ENCODE data around the gene IQGAP2.

Gene IQGAP2

DNA sequence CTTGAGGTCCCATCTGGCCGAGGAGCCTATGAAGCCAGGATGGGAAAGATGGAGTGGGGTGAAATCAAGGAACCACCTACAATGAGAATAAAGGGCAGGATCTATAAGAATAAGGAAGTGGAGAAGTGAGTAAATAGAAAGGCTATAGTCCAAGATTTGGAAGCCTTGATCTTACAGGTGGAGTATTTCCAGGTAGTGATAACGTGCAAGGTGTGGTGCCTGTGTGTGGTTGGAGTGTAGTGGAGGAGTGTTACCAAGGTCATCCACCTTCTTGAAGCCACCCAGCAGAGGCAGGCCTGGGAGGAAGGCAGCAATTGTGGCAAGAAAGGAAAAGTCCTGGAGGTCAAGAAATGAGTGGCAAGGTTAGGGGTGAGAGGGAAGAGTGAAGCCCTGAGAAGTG, 72.9 kb downstream of the IQGAP2 start:
- no peak overlapping the region for H3K4me3 ChIP-seq (ENCODE audit: low read depth, low read length)
- WGBS (ENCODE audit: extremely low coverage, insufficient coverage, insufficient read length): no CpG with 5 or more reads among the region's 2 CpGs
- peak overlapping the region; percentile 38 for H4K91ac ChIP-seq (ENCODE audit: low read depth, low read length)
- no peak overlapping the region for H2AFZ ChIP-seq (ENCODE audit: insufficient read depth, low read length, poor library complexity)
- no peak overlapping the region for H3K18ac ChIP-seq (ENCODE audit: low read length)
- peak overlapping the region; percentile 44 for H3K14ac ChIP-seq (ENCODE audit: low read length)
- H3K79me2 ChIP-seq (ENCODE audit: control insufficient read depth, insufficient read depth, low read length, poor library complexity): no peaks in the 10 kb centered on the region
- no peak overlapping the region for H4K12ac ChIP-seq (ENCODE audit: low read depth, low read length)
- no peak overlapping the region for H3K4ac ChIP-seq (ENCODE audit: low read depth, low read length)
- peak overlapping the region; percentile 69 for H2BK120ac ChIP-seq (ENCODE audit: insufficient read depth, low read length, poor library complexity)
- no peak overlapping the region for H3K4me2 ChIP-seq (ENCODE audit: low read length)
- peak overlapping the region; percentile 44 for H4K8ac ChIP-seq (ENCODE audit: low read depth, low read length)
- no peaks in the 10 kb centered on the region for H3K36me3 ChIP-seq (ENCODE audit: control insufficient read depth in 1 of 2, insufficient read depth in 2 of 2, low read length in 2 of 2)
- no peak overlapping the region for H2AK5ac ChIP-seq (ENCODE audit: low read length)
- no peak for DNase-seq
- H3K9ac ChIP-seq (ENCODE audit: low read length): no peak overlapping the region
- peak overlapping the region; percentile 16 for H3K27ac ChIP-seq (ENCODE audit: low read depth, low read length)
- H3K23ac ChIP-seq (ENCODE audit: low read length): no peak overlapping the region
- H3K4me1 ChIP-seq (ENCODE audit: control insufficient read depth in 1 of 2, insufficient read depth in 2 of 2, low read length in 2 of 2): peaks cover 11 to 15% of the 10 kb centered on the region in 2 experiments
- H3K79me1 ChIP-seq (ENCODE audit: low read length): no peaks in the 10 kb centered on the region
- H2BK12ac ChIP-seq (ENCODE audit: low read length): peak overlapping the region; percentile 50
- H3K9me3 ChIP-seq (ENCODE audit: insufficient read depth, low read depth, low read length): no peaks in the 10 kb centered on the region
- H3K27me3 ChIP-seq (ENCODE audit: insufficient read depth, low read length): no peaks in the 10 kb centered on the region
- H2BK5ac ChIP-seq (ENCODE audit: low read depth, low read length, poor library complexity): peak overlapping the region; percentile 46

DNA sequence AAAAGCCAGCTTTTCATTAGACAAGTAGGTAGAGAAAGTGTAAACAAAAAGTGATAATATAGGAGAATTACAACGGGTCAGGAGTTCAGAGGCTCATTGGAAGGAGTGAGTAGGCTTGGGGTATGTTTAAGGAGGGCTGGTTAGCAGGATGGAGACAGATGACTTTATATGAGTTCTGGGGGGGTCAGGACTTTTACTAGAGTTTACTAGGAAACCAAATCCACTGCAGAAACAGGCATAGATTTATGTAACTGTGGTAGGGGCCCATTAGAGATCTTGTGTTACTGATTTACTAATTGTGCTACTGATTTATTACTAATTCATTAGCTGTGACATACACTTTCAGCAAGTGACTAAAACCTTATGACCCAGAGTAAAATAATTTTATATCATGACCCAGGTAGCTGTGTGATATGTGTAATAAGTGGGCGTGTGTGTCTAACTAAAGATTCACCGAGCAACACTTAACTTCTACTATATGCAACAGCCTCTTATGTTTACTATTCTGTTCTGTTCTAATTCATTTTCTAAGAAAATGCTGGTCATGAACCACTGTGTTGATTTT, 73.5 kb downstream of the IQGAP2 start:
- no peak overlapping the region for H2AK5ac ChIP-seq (ENCODE audit: low read length)
- no peaks in the 10 kb centered on the region for H3K79me1 ChIP-seq (ENCODE audit: low read length)
- peaks cover 11 to 15% of the 10 kb centered on the region in 2 experiments for H3K4me1 ChIP-seq (ENCODE audit: control insufficient read depth in 1 of 2, insufficient read depth in 2 of 2, low read length in 2 of 2)
- no peaks in the 10 kb centered on the region for H3K9me3 ChIP-seq (ENCODE audit: insufficient read depth, low read depth, low read length)
- no peak overlapping the region for H3K4me3 ChIP-seq (ENCODE audit: low read depth, low read length)
- H2BK12ac ChIP-seq (ENCODE audit: low read length): no peak overlapping the region
- no peak overlapping the region for H3K14ac ChIP-seq (ENCODE audit: low read length)
- no peak overlapping the region for H3K9ac ChIP-seq (ENCODE audit: low read length)
- H3K23ac ChIP-seq (ENCODE audit: low read length): no peak overlapping the region
- H3K4me2 ChIP-seq (ENCODE audit: low read length): no peak overlapping the region
- no peak overlapping the region for H2AFZ ChIP-seq (ENCODE audit: insufficient read depth, low read length, poor library complexity)
- no peak for DNase-seq
- no peak overlapping the region for H4K8ac ChIP-seq (ENCODE audit: low read depth, low read length)
- no peak overlapping the region for H3K27ac ChIP-seq (ENCODE audit: low read depth, low read length)
- H3K79me2 ChIP-seq (ENCODE audit: control insufficient read depth, insufficient read depth, low read length, poor library complexity): no peaks in the 10 kb centered on the region
- H3K18ac ChIP-seq (ENCODE audit: low read length): no peak overlapping the region
- no peaks in the 10 kb centered on the region for H3K36me3 ChIP-seq (ENCODE audit: control insufficient read depth in 1 of 2, insufficient read depth in 2 of 2, low read length in 2 of 2)
- H2BK5ac ChIP-seq (ENCODE audit: low read depth, low read length, poor library complexity): no peak overlapping the region
- no peaks in the 10 kb centered on the region for H3K27me3 ChIP-seq (ENCODE audit: insufficient read depth, low read length)
- H3K4ac ChIP-seq (ENCODE audit: low read depth, low read length): no peak overlapping the region
- no CpG with 5 or more reads among the region's 3 CpGs for WGBS (ENCODE audit: extremely low coverage, insufficient coverage, insufficient read length)
- no peak overlapping the region for H4K91ac ChIP-seq (ENCODE audit: low read depth, low read length)
- no peak overlapping the region for H2BK120ac ChIP-seq (ENCODE audit: insufficient read depth, low read length, poor library complexity)
- no peak overlapping the region for H4K12ac ChIP-seq (ENCODE audit: low read depth, low read length)

DNA sequence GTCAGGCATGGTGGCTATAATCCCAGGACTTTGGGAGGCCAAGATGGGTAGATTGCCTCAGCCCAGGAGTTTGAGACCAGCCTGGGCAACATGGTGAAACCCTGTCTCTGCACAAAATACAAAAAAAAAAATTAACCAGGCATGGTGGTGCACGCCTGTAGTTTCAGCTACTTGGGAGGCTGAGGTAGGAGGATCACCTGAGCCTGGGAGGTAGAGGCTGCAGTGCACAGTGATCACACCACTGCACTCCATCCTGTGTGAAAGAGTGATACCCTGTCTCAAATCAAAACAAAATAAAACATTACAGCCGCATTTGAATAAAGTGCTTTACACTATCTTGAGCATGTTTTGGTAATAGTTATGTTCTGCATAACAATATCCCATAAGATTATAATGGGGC, 74.0 kb downstream of the IQGAP2 start:
- no peaks in the 10 kb centered on the region for H3K9me3 ChIP-seq (ENCODE audit: insufficient read depth, low read depth, low read length)
- H3K14ac ChIP-seq (ENCODE audit: low read length): no peak overlapping the region
- H3K18ac ChIP-seq (ENCODE audit: low read length): no peak overlapping the region
- H3K27me3 ChIP-seq (ENCODE audit: insufficient read depth, low read length): no peaks in the 10 kb centered on the region
- H3K4me3 ChIP-seq (ENCODE audit: low read depth, low read length): no peak overlapping the region
- H4K8ac ChIP-seq (ENCODE audit: low read depth, low read length): no peak overlapping the region
- H2BK120ac ChIP-seq (ENCODE audit: insufficient read depth, low read length, poor library complexity): no peak overlapping the region
- H2AK5ac ChIP-seq (ENCODE audit: low read length): no peak overlapping the region
- no peak overlapping the region for H4K12ac ChIP-seq (ENCODE audit: low read depth, low read length)
- no peak overlapping the region for H3K23ac ChIP-seq (ENCODE audit: low read length)
- H3K4me2 ChIP-seq (ENCODE audit: low read length): no peak overlapping the region
- no peak overlapping the region for H2BK12ac ChIP-seq (ENCODE audit: low read length)
- no CpG with 5 or more reads among the region's 2 CpGs for WGBS (ENCODE audit: extremely low coverage, insufficient coverage, insufficient read length)
- no peak overlapping the region for H3K4ac ChIP-seq (ENCODE audit: low read depth, low read length)
- H2BK5ac ChIP-seq (ENCODE audit: low read depth, low read length, poor library complexity): no peak overlapping the region
- no peak overlapping the region for H4K91ac ChIP-seq (ENCODE audit: low read depth, low read length)
- no peak overlapping the region for H3K9ac ChIP-seq (ENCODE audit: low read length)
- H2AFZ ChIP-seq (ENCODE audit: insufficient read depth, low read length, poor library complexity): no peak overlapping the region
- H3K79me1 ChIP-seq (ENCODE audit: low read length): no peaks in the 10 kb centered on the region
- no peaks in the 10 kb centered on the region for H3K36me3 ChIP-seq (ENCODE audit: control insufficient read depth in 1 of 2, insufficient read depth in 2 of 2, low read length in 2 of 2)
- H3K27ac ChIP-seq (ENCODE audit: low read depth, low read length): no peak overlapping the region
- H3K79me2 ChIP-seq (ENCODE audit: control insufficient read depth, insufficient read depth, low read length, poor library complexity): no peaks in the 10 kb centered on the region
- peaks cover 11 to 15% of the 10 kb centered on the region in 2 experiments for H3K4me1 ChIP-seq (ENCODE audit: control insufficient read depth in 1 of 2, insufficient read depth in 2 of 2, low read length in 2 of 2)
- no peak for DNase-seq

DNA sequence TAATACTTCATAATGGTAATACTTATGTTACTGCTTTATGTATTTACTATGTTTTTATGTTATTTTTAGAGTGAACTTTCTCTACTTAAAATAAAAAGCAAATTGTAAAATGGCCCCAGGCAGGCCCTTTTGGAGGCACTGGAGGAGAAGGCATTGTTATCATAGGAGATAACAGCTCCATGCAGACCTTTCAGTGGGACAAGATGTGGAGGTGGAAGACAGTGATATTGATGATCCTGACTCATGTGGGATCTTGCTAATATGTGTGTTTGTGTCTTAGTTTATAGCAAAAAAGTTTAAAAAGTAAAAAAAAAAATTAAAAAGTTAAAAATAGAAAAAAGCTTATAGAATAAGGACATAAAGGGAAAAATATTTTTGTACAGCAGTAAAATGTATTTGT, 74.5 kb downstream of the IQGAP2 start:
- no peaks in the 10 kb centered on the region for H3K79me2 ChIP-seq (ENCODE audit: control insufficient read depth, insufficient read depth, low read length, poor library complexity)
- no peak overlapping the region for H4K8ac ChIP-seq (ENCODE audit: low read depth, low read length)
- no peak overlapping the region for H3K27ac ChIP-seq (ENCODE audit: low read depth, low read length)
- no peak overlapping the region for H3K18ac ChIP-seq (ENCODE audit: low read length)
- DNase-seq: no peak
- H4K91ac ChIP-seq (ENCODE audit: low read depth, low read length): no peak overlapping the region
- no peaks in the 10 kb centered on the region for H3K9me3 ChIP-seq (ENCODE audit: insufficient read depth, low read depth, low read length)
- no peak overlapping the region for H4K12ac ChIP-seq (ENCODE audit: low read depth, low read length)
- no peak overlapping the region for H3K4me2 ChIP-seq (ENCODE audit: low read length)
- no peak overlapping the region for H2BK120ac ChIP-seq (ENCODE audit: insufficient read depth, low read length, poor library complexity)
- H2BK5ac ChIP-seq (ENCODE audit: low read depth, low read length, poor library complexity): no peak overlapping the region
- no peaks in the 10 kb centered on the region for H3K27me3 ChIP-seq (ENCODE audit: insufficient read depth, low read length)
- H3K14ac ChIP-seq (ENCODE audit: low read length): no peak overlapping the region
- no peak overlapping the region for H2AK5ac ChIP-seq (ENCODE audit: low read length)
- no peak overlapping the region for H2AFZ ChIP-seq (ENCODE audit: insufficient read depth, low read length, poor library complexity)
- H3K36me3 ChIP-seq (ENCODE audit: control insufficient read depth in 1 of 2, insufficient read depth in 2 of 2, low read length in 2 of 2): no peaks in the 10 kb centered on the region
- no peak overlapping the region for H3K23ac ChIP-seq (ENCODE audit: low read length)
- no peak overlapping the region for H3K4ac ChIP-seq (ENCODE audit: low read depth, low read length)
- no peak overlapping the region for H3K4me3 ChIP-seq (ENCODE audit: low read depth, low read length)
- H3K9ac ChIP-seq (ENCODE audit: low read length): no peak overlapping the region
- peaks cover 11% of the 10 kb centered on the region in 2 experiments for H3K4me1 ChIP-seq (ENCODE audit: control insufficient read depth in 1 of 2, insufficient read depth in 2 of 2, low read length in 2 of 2)
- no peaks in the 10 kb centered on the region for H3K79me1 ChIP-seq (ENCODE audit: low read length)
- no peak overlapping the region for H2BK12ac ChIP-seq (ENCODE audit: low read length)

Measured in trophoblast cell (in vitro differentiated cells and primary cell).